Hippocampal formation (tissue), 2 donors: ENCODE results near the gene LHX8.
"Not testable (repeated sequence)": the region's sequence is repeated elsewhere in the genome, so short reads cannot be mapped to it uniquely, and the experiment has no call there.

Source experiments
- DNase-seq, 2 donors: peaks; one replicate each; lab custom pipeline; 2025; lab: John Stamatoyannopoulos, UW

Gene LHX8

GRCh38 chr1:75133750-75134646, at the start of gene LHX8:
Gene LHX8, plus strand, starts transcription at chr1:75134388. Its CDS starts 2,227 bp downstream, at chr1:75136615.
- no peak for DNase-seq

- DNase-seq: no peak
Measured at GRCh38 chr1:75085931-75086330, 48.3 kb upstream of the LHX8 start.

- DNase-seq: no peak
Measured at GRCh38 chr1:75087278-75087677, 46.9 kb upstream of the LHX8 start.

GRCh38 chr1:75092141-75092540, 42.0 kb upstream of the LHX8 start:
- DNase-seq: no peak

GRCh38 chr1:75097654-75098053, 36.5 kb upstream of the LHX8 start:
- no peak for DNase-seq

- DNase-seq: no peak
Measured at GRCh38 chr1:75099581-75099980, 34.6 kb upstream of the LHX8 start.

GRCh38 chr1:75100481-75101092, 33.6 kb upstream of the LHX8 start:
- no peak for DNase-seq

- DNase-seq: not testable (repeated sequence)
Measured at GRCh38 chr1:75112362-75112951, 21.7 kb upstream of the LHX8 start.

GRCh38 chr1:75115654-75116053, 18.5 kb upstream of the LHX8 start:
- no peak for DNase-seq

- DNase-seq: no peak
Measured at GRCh38 chr1:75123756-75124155, 10.4 kb upstream of the LHX8 start.

- DNase-seq: no peak
Measured at GRCh38 chr1:75124510-75124909, 9.7 kb upstream of the LHX8 start.

GRCh38 chr1:75125161-75125726, 8.9 kb upstream of the LHX8 start:
- no peak for DNase-seq

- DNase-seq: no peak
Measured at GRCh38 chr1:75126611-75127101, 7.5 kb upstream of the LHX8 start.

- DNase-seq: no peak
Measured at GRCh38 chr1:75127916-75128717, 6.1 kb upstream of the LHX8 start.

- no peak for DNase-seq
Measured at GRCh38 chr1:75129660-75129982, 4.6 kb upstream of the LHX8 start.

- no peak for DNase-seq
Measured at GRCh38 chr1:75129983-75130789, 4.0 kb upstream of the LHX8 start.

- DNase-seq: no peak
Measured at GRCh38 chr1:75130865-75131564, 3.2 kb upstream of the LHX8 start.

GRCh38 chr1:75131565-75132241, 2.5 kb upstream of the LHX8 start:
- DNase-seq: no peak

GRCh38 chr1:75132242-75132811, 1.9 kb upstream of the LHX8 start:
- no peak for DNase-seq
